ENCODE data around the gene S100A2. TPM values are rescaled to one million over a fixed set of nuclear protein-coding genes. Genes with fewer than 3 reads are reported as not detected.

Gene S100A2
- total and polyA plus RNA-seq, 3 donors from 2014 or later = 1.9 to 9.6 (median 1.9) TPM

GRCh38 chr1:153610811-153611301 lies 45.2 kb upstream of the S100A2 start:
- Histone ChIP-seq H3K4me3 (no peak overlapping the region), H3K27me3 (no peaks in the 10 kb centered on the region), H3K36me3 (ENCODE audit: low read depth, missing control alignments) (no peaks in the 10 kb centered on the region), H3K4me1 (peaks cover 45% of the 10 kb centered on the region), H3K27ac (peak overlapping the region; percentile 64 to 80), H3K9me3 (no peaks in the 10 kb centered on the region)
- DNase-seq = no peak
- TF ChIP-seq POLR2A (IDR thresholded peaks at IDR 0.05) (no peak), CTCF (IDR thresholded peaks at IDR 0.05) (no peak)
- WGBS, 2 donors = 72 to 78% methylated on average over 3 to 7 of the region's 7 CpGs
- intact Hi-C loops (cut with DNase I; ENCODE audit: low total_unique reads) = no loop called here

- no peaks in the 10 kb centered on the region for H3K36me3 ChIP-seq (ENCODE audit: low read depth, missing control alignments)
- DNase-seq = no peak
- TF ChIP-seq POLR2A (IDR thresholded peaks at IDR 0.05) (no peak), CTCF (IDR thresholded peaks at IDR 0.05) (no peak)
- H3K27ac ChIP-seq = peak overlapping the region; percentile 64 to 80
- WGBS, 2 donors = 47 to 57% methylated on average over 4 of the region's 4 CpGs
- intact Hi-C loops (cut with DNase I; ENCODE audit: low total_unique reads) = no loop called here
- peaks cover 45% of the 10 kb centered on the region for H3K4me1 ChIP-seq
- H3K9me3 ChIP-seq = no peaks in the 10 kb centered on the region
- H3K27me3 ChIP-seq = no peaks in the 10 kb centered on the region
- no peak overlapping the region for H3K4me3 ChIP-seq
Measured at GRCh38 chr1:153610334-153610733, 44.7 kb upstream of the S100A2 start.

- H3K27ac ChIP-seq = peak overlapping the region; percentile 64 to 80
- H3K27me3 ChIP-seq = no peaks in the 10 kb centered on the region
- no peak for TF ChIP-seq POLR2A (IDR thresholded peaks at IDR 0.05)
- no peak for TF ChIP-seq CTCF (IDR thresholded peaks at IDR 0.05)
- no peaks in the 10 kb centered on the region for H3K36me3 ChIP-seq (ENCODE audit: low read depth, missing control alignments)
- WGBS, 2 donors = 49 to 74% methylated on average over 6 of the region's 6 CpGs
- no peak overlapping the region for H3K4me3 ChIP-seq
- DNase-seq = no peak
- H3K4me1 ChIP-seq = peaks cover 45% of the 10 kb centered on the region
- no peaks in the 10 kb centered on the region for H3K9me3 ChIP-seq
- intact Hi-C loops (cut with DNase I; ENCODE audit: low total_unique reads) = no loop called here
Measured at GRCh38 chr1:153609585-153609907, 43.9 kb upstream of the S100A2 start.

- 61 to 72% methylated on average over 16 to 19 of the region's 19 CpGs for WGBS, 2 donors
- no peak for TF ChIP-seq CTCF (IDR thresholded peaks at IDR 0.05)
- no peak for TF ChIP-seq POLR2A (IDR thresholded peaks at IDR 0.05)
- intact Hi-C loops (cut with DNase I; ENCODE audit: low total_unique reads) = no loop called here
- peak; percentile 93 for DNase-seq
- Histone ChIP-seq H3K9me3 (no peaks in the 10 kb centered on the region), H3K4me1 (peaks cover 45% of the 10 kb centered on the region), H3K27me3 (no peaks in the 10 kb centered on the region), H3K4me3 (peak overlapping the region in 1 of 2 donors; percentile 43), H3K36me3 (ENCODE audit: low read depth, missing control alignments) (no peaks in the 10 kb centered on the region), H3K27ac (peak overlapping the region; percentile 64 to 80)
Measured at GRCh38 chr1:153608742-153609584, 43.3 kb upstream of the S100A2 start.

Measured in testis (tissue), 3 donors.